HEK293 (cell line): ENCODE measurements around the gene SVIL.

Experiments used
- FEZF1 ChIP-seq: fragments of 450-650 bp; formaldehyde crosslinking; IDR thresholded peaks from 2 replicates; pipeline ENCODE4 v1.5.1; 2016; ENCODE audit warnings: missing biosample characterization, missing genetic modification characterization
- IKZF3 ChIP-seq: fragments of 450-650 bp; IDR thresholded peaks from 2 replicates; pipeline ENCODE4 v1.5.0; 2018; ENCODE audit warnings: missing biosample characterization, mild to moderate bottlenecking, missing genetic modification characterization, moderate library complexity
- REPIN1 ChIP-seq: fragments of 450-650 bp; formaldehyde crosslinking; IDR thresholded peaks from 2 replicates; pipeline ENCODE4 v1.5.1; 2017; ENCODE audit warnings: missing biosample characterization, missing genetic modification characterization, low read depth
- ZBTB20 ChIP-seq: fragments of 450-650 bp; formaldehyde crosslinking; IDR thresholded peaks from 2 replicates; pipeline ENCODE4 v1.5.1; 2016; ENCODE audit warnings: missing biosample characterization, missing genetic modification characterization
- ZEB2 ChIP-seq: fragments of 450-650 bp; formaldehyde crosslinking; IDR thresholded peaks from 2 replicates; pipeline ENCODE4 v1.5.1; 2016; ENCODE audit warnings: missing biosample characterization, missing genetic modification characterization
- ZNF248 ChIP-seq: fragments of 450-650 bp; formaldehyde crosslinking; IDR thresholded peaks from 2 replicates; pipeline ENCODE4 v1.5.1; 2017; ENCODE audit warnings: missing biosample characterization, missing genetic modification characterization
- ZNF341 ChIP-seq: fragments of 450-650 bp; formaldehyde crosslinking; IDR thresholded peaks from 2 replicates; pipeline ENCODE4; 2016; ENCODE audit warnings: low read depth, missing biosample characterization, missing genetic modification characterization
- ZNF654 ChIP-seq: fragments of 450-650 bp; formaldehyde crosslinking; IDR thresholded peaks from 2 replicates; pipeline ENCODE4 v1.5.1; 2016; ENCODE audit warnings: low read depth, missing biosample characterization, missing genetic modification characterization
- ZNF660 ChIP-seq: fragments of 450-650 bp; IDR thresholded peaks from 2 replicates; pipeline ENCODE4 v1.5.1; 2018; ENCODE audit warnings: missing biosample characterization, mild to moderate bottlenecking, missing genetic modification characterization
- ZNF830 ChIP-seq: fragments of 450-650 bp; IDR thresholded peaks from 2 replicates; pipeline ENCODE4 v1.5.0; 2018; ENCODE audit warnings: missing biosample characterization, missing genetic modification characterization, low read depth, mild to moderate bottlenecking, moderate library complexity
- TF ChIP-seq, protein P1 (sequence below): fragments of 450-650 bp; formaldehyde crosslinking; IDR thresholded peaks from 2 replicates; pipeline ENCODE4 v1.5.1; 2017; ENCODE audit warnings: missing biosample characterization, missing genetic modification characterization
- TF ChIP-seq, protein P2 (sequence below): fragments of 450-650 bp; formaldehyde crosslinking; IDR thresholded peaks from 2 replicates; pipeline ENCODE4 v1.5.1; 2017; ENCODE audit warnings: missing biosample characterization, mild to moderate bottlenecking, missing genetic modification characterization, moderate library complexity
- TF ChIP-seq, protein P3 (sequence below): fragments of 450-650 bp; formaldehyde crosslinking; IDR thresholded peaks from 2 replicates; pipeline ENCODE4 v1.5.1; 2016; ENCODE audit warnings: missing biosample characterization, missing genetic modification characterization, low read depth
- TF ChIP-seq, protein P4 (sequence below): fragments of 450-650 bp; formaldehyde crosslinking; IDR thresholded peaks from 2 replicates; pipeline ENCODE4 v1.5.1; 2016; ENCODE audit warnings: missing biosample characterization, missing genetic modification characterization, borderline replicate concordance
- TF ChIP-seq, protein P5 (sequence below): fragments of 450-650 bp; formaldehyde crosslinking; IDR thresholded peaks from 2 replicates; pipeline ENCODE4 v1.5.1; 2016; ENCODE audit warnings: missing biosample characterization, missing genetic modification characterization
- TF ChIP-seq, protein P6 (sequence below): fragments of 450-650 bp; formaldehyde crosslinking; IDR thresholded peaks from 2 replicates; pipeline ENCODE4 v1.5.1; 2016; ENCODE audit warnings: missing biosample characterization, missing genetic modification characterization
- TF ChIP-seq, protein P7 (sequence below): sonication (generic); formaldehyde crosslinking; IDR thresholded peaks from 2 replicates; pipeline ENCODE4 v1.8.1; 2022; ENCODE audit warnings: mild to moderate bottlenecking, moderate library complexity, missing genetic modification reagents
- TF ChIP-seq, protein P8 (sequence below): fragments of 450-650 bp; formaldehyde crosslinking; IDR thresholded peaks from 2 replicates; pipeline ENCODE4 v1.5.1; 2016; ENCODE audit warnings: missing biosample characterization, missing genetic modification characterization
- TF ChIP-seq, protein P9 (sequence below): fragments of 450-650 bp; formaldehyde crosslinking; IDR thresholded peaks from 2 replicates; pipeline ENCODE4 v1.5.1; 2016; ENCODE audit warnings: missing biosample characterization, missing genetic modification characterization

The SVIL gene

DNA sequence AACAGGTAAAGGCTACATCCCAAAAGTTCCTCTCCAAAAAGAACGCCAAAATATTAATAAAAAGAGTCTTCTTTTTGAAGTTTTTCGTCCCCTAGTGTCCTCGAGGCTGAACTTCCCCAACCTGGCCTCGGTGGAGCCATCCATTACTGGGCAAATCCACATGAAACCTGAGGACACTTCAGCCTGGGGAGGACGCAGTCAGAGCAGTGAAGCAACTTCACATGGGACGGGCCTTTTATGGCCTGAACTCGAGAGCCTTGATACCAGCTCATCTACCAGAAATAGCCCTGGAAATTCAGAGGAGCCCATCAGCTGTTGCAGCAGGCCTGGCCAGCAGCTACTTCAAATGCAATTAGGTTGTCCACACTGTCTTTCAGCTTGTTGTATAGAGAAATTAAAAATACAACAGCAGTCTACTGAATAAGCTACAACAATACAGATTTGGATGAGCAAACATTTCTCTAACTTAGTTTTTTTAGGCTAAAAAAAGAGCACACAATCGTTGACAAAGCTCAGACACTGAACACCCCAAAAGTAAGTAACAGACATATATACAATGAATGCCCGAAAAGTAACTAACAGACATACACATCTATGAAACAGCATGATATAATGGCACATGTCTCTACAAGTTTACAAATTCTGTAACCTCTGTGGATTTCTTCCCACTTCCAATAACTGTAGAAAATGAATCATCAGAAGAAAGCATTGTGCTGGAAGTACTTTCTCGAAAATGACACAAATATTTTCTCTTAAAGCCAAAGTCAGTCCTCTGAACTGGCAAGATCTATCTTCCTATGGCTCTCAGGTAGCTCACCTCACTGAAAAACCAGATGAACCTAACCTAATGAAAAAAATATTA, at the start of gene SVIL (continued):
- TF ChIP-seq, protein P1, sequence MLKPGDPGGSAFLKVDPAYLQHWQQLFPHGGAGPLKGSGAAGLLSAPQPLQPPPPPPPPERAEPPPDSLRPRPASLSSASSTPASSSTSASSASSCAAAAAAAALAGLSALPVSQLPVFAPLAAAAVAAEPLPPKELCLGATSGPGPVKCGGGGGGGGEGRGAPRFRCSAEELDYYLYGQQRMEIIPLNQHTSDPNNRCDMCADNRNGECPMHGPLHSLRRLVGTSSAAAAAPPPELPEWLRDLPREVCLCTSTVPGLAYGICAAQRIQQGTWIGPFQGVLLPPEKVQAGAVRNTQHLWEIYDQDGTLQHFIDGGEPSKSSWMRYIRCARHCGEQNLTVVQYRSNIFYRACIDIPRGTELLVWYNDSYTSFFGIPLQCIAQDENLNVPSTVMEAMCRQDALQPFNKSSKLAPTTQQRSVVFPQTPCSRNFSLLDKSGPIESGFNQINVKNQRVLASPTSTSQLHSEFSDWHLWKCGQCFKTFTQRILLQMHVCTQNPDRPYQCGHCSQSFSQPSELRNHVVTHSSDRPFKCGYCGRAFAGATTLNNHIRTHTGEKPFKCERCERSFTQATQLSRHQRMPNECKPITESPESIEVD (tag by site-specific recombination): 0 out of 2 replicates have a peak, but pooled peaks have one; percentile 22
- TF ChIP-seq, protein P2, sequence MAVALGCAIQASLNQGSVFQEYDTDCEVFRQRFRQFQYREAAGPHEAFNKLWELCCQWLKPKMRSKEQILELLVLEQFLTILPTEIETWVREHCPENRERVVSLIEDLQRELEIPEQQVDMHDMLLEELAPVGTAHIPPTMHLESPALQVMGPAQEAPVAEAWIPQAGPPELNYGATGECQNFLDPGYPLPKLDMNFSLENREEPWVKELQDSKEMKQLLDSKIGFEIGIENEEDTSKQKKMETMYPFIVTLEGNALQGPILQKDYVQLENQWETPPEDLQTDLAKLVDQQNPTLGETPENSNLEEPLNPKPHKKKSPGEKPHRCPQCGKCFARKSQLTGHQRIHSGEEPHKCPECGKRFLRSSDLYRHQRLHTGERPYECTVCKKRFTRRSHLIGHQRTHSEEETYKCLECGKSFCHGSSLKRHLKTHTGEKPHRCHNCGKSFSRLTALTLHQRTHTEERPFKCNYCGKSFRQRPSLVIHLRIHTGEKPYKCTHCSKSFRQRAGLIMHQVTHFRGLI (tag by site-specific recombination): peak; percentile 87
- TF ChIP-seq, protein P3, sequence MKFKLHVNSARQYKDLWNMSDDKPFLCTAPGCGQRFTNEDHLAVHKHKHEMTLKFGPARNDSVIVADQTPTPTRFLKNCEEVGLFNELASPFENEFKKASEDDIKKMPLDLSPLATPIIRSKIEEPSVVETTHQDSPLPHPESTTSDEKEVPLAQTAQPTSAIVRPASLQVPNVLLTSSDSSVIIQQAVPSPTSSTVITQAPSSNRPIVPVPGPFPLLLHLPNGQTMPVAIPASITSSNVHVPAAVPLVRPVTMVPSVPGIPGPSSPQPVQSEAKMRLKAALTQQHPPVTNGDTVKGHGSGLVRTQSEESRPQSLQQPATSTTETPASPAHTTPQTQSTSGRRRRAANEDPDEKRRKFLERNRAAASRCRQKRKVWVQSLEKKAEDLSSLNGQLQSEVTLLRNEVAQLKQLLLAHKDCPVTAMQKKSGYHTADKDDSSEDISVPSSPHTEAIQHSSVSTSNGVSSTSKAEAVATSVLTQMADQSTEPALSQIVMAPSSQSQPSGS: no peak
- TF ChIP-seq REPIN1 (tag by site-specific recombination): no peak
- TF ChIP-seq IKZF3 (tag by site-specific recombination): peak; percentile 69
- TF ChIP-seq, protein P4, sequence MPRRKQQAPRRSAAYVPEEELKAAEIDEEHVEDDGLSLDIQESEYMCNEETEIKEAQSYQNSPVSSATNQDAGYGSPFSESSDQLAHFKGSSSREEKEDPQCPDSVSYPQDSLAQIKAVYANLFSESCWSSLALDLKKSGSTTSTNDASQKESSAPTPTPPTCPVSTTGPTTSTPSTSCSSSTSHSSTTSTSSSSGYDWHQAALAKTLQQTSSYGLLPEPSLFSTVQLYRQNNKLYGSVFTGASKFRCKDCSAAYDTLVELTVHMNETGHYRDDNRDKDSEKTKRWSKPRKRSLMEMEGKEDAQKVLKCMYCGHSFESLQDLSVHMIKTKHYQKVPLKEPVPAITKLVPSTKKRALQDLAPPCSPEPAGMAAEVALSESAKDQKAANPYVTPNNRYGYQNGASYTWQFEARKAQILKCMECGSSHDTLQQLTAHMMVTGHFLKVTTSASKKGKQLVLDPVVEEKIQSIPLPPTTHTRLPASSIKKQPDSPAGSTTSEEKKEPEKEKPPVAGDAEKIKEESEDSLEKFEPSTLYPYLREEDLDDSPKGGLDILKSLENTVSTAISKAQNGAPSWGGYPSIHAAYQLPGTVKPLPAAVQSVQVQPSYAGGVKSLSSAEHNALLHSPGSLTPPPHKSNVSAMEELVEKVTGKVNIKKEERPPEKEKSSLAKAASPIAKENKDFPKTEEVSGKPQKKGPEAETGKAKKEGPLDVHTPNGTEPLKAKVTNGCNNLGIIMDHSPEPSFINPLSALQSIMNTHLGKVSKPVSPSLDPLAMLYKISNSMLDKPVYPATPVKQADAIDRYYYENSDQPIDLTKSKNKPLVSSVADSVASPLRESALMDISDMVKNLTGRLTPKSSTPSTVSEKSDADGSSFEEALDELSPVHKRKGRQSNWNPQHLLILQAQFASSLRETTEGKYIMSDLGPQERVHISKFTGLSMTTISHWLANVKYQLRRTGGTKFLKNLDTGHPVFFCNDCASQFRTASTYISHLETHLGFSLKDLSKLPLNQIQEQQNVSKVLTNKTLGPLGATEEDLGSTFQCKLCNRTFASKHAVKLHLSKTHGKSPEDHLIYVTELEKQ (tag by site-specific recombination): no peak
- TF ChIP-seq ZNF660 (tag by site-specific recombination): 0 out of 2 replicates have a peak, but pooled peaks have one; percentile 26
- TF ChIP-seq, protein P5, sequence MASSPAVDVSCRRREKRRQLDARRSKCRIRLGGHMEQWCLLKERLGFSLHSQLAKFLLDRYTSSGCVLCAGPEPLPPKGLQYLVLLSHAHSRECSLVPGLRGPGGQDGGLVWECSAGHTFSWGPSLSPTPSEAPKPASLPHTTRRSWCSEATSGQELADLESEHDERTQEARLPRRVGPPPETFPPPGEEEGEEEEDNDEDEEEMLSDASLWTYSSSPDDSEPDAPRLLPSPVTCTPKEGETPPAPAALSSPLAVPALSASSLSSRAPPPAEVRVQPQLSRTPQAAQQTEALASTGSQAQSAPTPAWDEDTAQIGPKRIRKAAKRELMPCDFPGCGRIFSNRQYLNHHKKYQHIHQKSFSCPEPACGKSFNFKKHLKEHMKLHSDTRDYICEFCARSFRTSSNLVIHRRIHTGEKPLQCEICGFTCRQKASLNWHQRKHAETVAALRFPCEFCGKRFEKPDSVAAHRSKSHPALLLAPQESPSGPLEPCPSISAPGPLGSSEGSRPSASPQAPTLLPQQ (tag by site-specific recombination): peak; percentile 20; the same call in 1 of the 2 replicates
- no peak for TF ChIP-seq ZNF248
- TF ChIP-seq ZNF830 (tag by site-specific recombination): no peak
- TF ChIP-seq, protein P6, sequence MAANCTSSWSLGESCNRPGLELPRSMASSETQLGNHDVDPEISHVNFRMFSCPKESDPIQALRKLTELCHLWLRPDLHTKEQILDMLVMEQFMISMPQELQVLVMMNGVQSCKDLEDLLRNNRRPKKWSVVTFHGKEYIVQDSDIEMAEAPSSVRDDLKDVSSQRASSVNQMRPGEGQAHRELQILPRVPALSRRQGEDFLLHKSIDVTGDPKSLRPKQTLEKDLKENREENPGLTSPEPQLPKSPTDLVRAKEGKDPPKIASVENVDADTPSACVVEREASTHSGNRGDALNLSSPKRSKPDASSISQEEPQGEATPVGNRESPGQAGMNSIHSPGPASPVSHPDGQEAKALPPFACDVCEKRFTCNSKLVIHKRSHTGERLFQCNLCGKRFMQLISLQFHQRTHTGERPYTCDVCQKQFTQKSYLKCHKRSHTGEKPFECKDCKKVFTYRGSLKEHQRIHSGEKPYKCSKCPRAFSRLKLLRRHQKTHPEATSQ (tag by site-specific recombination): no peak
- TF ChIP-seq, protein P7, sequence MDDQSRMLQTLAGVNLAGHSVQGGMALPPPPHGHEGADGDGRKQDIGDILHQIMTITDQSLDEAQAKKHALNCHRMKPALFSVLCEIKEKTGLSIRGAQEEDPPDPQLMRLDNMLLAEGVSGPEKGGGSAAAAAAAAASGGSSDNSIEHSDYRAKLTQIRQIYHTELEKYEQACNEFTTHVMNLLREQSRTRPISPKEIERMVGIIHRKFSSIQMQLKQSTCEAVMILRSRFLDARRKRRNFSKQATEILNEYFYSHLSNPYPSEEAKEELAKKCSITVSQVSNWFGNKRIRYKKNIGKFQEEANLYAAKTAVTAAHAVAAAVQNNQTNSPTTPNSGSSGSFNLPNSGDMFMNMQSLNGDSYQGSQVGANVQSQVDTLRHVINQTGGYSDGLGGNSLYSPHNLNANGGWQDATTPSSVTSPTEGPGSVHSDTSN (CRISPR knock-in tag): no peak
- 0 out of 2 replicates have a peak, but pooled peaks have one; percentile 5 for TF ChIP-seq ZNF654 (tag by site-specific recombination)
- TF ChIP-seq FEZF1 (tag by site-specific recombination): peak; percentile 45
- TF ChIP-seq ZNF341 (tag by site-specific recombination): peak; percentile 13; the same call in 1 of the 2 replicates
- peak; percentile 67 for TF ChIP-seq ZEB2 (tag by site-specific recombination)
- TF ChIP-seq, protein P8, sequence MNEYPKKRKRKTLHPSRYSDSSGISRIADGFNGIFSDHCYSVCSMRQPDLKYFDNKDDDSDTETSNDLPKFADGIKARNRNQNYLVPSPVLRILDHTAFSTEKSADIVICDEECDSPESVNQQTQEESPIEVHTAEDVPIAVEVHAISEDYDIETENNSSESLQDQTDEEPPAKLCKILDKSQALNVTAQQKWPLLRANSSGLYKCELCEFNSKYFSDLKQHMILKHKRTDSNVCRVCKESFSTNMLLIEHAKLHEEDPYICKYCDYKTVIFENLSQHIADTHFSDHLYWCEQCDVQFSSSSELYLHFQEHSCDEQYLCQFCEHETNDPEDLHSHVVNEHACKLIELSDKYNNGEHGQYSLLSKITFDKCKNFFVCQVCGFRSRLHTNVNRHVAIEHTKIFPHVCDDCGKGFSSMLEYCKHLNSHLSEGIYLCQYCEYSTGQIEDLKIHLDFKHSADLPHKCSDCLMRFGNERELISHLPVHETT: no peak
- TF ChIP-seq, protein P9, sequence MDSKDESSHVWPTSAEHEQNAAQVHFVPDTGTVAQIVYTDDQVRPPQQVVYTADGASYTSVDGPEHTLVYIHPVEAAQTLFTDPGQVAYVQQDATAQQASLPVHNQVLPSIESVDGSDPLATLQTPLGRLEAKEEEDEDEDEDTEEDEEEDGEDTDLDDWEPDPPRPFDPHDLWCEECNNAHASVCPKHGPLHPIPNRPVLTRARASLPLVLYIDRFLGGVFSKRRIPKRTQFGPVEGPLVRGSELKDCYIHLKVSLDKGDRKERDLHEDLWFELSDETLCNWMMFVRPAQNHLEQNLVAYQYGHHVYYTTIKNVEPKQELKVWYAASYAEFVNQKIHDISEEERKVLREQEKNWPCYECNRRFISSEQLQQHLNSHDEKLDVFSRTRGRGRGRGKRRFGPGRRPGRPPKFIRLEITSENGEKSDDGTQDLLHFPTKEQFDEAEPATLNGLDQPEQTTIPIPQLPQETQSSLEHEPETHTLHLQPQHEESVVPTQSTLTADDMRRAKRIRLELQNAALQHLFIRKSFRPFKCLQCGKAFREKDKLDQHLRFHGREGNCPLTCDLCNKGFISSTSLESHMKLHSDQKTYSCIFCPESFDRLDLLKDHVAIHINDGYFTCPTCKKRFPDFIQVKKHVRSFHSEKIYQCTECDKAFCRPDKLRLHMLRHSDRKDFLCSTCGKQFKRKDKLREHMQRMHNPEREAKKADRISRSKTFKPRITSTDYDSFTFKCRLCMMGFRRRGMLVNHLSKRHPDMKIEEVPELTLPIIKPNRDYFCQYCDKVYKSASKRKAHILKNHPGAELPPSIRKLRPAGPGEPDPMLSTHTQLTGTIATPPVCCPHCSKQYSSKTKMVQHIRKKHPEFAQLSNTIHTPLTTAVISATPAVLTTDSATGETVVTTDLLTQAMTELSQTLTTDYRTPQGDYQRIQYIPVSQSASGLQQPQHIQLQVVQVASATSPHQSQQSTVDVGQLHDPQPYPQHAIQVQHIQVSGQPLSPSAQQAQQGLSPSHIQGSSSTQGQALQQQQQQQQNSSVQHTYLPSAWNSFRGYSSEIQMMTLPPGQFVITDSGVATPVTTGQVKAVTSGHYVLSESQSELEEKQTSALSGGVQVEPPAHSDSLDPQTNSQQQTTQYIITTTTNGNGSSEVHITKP: peak; percentile 95
- TF ChIP-seq ZBTB20 (tag by site-specific recombination): 0 out of 2 replicates have a peak, but pooled peaks have one; percentile 12
